HG03457 (cell line): Measurements from ENCODE around the gene GNG4.
"Not testable (repeated sequence)": the region's sequence is repeated elsewhere in the genome, so short reads cannot be mapped to it uniquely, and the experiment has no call there.

Source experiments
- ATAC-seq: cut with Tn5 transposase; IDR thresholded peaks from one replicate; pipeline ENCODE4 v1.9.1; 2021; ENCODE audit warnings: moderate number of reproducible peaks; ENCODE audit not compliant: unreplicated experiment

GNG4 gene

DNA sequence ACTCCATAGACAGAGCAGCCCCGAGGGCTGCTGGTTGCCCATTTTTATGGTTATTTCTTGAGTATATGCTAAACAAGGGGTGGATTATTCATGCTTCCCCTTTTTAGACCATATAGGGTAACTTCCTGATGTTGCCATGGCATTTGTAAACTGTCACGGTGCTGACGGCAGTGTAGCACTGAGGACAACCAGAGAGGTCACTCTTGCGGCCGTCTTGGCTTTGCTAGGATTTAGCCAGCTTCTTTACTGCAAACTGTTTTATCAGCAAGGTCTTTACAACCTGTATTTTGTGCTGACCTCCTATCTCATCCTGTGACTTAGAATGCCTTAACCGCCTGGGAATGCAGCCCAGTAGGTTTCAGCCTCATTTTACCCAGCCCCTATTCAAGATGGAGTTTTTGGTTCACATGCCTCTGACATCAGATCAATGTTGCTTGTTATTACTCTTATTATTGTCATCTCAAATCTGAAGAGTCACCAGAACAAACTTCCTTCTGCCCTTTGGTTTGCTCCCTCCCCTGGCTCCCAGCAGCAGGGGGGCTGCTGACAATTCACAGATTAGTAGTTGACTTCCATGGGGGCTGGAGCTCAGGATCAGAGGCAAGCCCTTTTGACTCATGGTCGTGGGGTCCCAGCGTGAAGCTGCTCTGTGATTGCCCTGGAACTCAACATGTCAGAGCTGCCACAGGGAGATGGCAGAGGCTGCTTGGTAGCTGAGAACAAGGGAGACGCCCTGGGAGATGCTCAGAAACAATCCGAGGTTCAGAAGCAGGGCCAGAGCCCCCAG, 103.0 kb downstream of the GNG4 start:
- ATAC-seq = not testable (repeated sequence)

DNA sequence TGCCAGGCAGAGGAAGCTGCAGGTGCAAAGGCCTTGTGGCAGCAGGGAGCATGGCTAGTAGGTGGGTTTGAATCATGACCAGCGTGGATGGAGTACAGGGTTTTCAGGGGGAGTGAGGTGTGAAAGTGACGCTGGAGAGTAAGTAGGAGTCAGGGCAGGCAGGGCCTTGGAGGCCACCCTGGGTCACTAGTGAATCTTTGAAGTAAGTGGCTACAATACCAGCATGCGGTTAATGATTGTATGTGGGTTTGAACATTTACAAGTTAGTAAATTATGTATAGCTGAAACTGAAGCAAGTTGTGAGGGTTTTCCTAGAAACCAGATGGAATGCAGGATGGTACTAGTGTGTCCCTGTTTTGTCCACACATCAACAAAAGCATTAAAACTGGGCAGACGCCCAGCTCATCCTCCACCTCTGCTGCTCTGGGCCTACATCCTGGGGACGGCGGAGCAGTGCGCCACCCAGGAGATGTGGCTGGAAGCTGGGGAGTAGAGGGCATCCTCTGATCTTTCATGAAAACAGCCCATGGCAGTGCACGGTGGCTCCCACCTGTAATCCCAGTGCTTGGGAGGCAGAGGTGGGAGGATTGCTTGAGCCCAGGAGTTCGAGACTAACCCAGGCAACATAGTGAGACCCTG, 104.2 kb downstream of the GNG4 start:
- ATAC-seq = no peak

DNA sequence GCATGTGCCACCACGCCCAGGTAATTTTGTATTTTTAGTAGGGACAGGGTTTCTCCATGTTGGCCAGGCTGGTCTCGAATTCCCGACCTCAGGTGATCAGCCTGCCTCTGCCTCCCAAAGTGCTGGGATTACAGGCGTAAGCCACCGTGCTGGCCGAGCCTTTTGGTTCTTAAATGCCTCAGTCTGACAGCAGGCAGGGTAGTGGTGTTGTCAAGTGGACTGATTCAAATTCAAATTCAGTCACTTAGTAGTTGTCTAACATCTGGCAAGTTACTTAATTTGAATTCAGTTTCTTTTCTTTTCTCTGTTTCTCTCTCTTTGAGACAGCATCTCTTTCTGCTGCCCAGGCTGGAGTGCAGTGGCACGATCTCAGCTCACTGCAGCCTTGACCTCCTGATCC, 106.7 kb downstream of the GNG4 start:
- not testable (repeated sequence) for ATAC-seq

- no peak for ATAC-seq
Measured at GRCh38 chr1:235533476-235534168, 116.0 kb downstream of the GNG4 start.

DNA sequence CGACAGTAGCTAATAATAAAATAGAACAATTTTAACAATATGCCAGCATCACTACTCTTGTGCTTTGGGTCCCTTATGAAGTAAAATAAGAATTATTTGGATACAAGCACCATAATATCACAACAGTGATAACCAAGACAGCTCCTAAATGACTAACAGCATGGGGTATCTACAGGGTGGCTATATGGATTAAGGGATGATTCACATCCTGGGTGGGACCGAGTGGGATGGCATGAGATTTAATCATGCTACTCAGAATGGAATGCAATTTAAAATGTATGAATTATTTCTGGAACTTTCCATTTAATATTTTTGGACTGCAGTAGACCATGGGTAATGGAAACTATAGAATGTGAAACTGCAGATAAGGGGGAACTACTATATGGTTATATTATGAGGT, 117.2 kb downstream of the GNG4 start:
- ATAC-seq = no peak

DNA sequence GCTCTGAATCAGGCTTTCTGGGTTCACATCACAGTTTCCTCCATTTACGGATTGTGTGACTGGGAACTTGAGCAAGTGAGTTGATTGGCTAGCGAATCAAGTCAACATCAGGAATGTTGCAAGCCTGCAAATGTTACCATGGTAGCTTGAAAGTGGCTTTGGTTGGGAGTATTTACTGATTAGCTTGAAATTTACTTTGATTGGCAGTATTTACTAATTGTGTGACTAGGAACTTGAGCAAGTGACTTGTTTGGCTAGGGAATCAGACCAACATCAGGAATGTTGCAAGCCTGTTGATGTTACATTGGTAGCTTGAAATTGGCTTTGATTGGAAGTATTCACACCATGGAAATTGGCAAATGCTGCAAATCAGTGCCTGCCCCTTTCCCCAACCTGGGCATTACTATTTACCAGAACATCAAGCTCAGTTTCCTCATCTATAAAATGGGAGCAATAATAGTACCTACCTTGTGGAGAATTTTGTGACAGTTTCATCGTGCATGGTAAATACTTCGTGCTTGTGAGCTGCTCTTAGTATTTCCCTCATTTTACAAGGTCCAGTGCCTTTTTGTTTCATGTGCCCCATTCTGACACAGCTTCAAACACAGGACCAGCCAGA, 122.3 kb downstream of the GNG4 start:
- ATAC-seq = no peak

- ATAC-seq = no peak
Measured at GRCh38 chr1:235525314-235525713, 124.3 kb downstream of the GNG4 start.

DNA sequence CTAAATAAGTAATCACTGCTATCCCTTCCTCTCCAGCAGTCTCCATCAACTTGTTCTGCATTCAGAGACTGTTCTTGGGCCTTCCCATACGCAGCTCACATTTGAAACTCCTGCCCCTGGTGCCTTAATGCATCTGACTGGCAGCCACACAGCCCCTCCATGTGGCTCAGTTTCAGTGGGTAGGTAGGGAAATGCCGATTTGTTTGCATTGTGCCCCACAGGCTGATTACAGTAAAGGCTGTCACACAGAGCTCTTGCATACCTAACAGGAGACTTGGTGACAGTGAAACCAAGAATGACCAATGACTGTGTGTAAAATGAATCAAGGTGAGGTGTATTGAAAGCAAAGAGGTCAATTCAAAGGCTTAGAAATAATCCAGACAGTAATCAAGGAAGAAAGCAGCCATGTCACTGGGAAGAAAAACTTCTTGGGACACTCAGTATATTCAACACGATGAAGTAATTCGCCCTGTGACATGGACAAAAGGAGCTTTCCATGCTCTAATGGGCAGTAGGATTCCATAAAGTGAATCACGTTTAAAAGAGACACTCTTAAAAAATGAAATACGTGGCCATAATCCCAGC, 132.6 kb downstream of the GNG4 start:
- ATAC-seq = no peak

DNA sequence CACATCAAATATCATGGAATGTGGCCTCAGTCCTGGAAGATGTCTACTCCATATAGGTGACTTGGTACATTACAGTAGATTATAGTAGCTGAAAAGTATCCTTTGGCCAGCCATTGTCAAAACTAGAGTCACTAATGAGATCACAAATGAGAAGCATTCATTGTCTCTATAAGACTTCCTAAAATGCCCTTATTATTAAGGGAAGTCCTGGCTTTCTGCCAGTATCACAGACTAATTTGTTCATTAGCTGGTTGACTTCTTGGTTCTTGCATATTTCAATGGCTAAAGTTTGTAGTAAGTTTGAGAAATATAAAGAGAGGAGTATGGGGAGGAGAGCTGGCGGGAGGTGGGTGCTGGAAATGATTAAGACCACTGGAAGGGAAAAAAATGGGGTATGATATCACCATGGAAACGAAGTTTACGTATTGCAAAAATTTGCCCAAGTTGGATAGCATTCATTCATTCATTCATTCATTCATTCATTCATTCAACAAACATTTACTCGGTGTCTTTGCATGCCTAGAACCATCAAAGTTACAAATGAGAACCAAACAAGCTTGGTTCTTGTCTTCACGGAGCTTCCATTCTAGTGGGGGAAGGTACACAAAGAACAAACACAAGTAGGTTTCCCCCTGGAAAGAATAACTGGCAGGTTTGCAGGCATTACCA, 133.6 kb downstream of the GNG4 start:
- no peak for ATAC-seq

DNA sequence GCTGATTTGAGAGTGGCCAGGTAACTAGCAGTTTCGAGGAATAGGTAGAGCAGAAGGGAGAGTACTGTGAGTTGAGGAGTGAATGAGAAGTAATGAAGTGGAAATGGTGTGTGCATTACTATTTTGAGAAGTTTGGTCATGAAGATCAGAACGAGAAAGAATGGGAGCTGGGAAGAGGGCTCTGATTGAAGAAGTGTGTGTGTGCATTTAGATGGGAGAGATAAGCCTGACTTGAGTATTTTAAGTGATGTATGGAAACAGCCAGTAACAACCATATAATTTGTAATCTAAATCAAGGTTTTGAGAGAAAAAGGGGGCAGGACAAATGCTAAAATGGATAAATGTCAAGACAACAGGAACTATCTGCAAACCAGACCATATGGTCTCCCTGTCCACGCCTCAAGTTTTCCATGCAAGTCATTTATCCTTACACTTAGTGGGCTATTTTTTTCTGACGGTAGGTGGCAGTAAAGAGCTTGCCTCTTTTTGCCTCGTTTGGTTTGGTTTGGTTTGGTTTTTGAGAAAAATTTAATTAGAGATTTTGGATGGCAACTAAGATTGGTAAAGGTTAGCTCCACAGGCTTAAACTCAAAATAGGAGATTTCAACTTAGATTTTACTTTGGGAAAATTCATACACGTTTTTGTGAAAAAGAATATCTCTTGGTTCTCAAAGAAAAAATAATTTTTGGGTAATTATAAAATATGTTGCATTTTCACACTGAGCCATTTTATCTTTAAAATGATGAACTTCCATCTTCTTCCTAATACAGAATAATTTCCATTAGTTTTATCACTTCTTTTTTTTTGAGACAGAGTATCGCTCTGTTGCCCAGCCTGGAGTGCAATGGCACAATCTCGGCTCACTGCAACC, 135.9 kb downstream of the GNG4 start:
- no peak for ATAC-seq

DNA sequence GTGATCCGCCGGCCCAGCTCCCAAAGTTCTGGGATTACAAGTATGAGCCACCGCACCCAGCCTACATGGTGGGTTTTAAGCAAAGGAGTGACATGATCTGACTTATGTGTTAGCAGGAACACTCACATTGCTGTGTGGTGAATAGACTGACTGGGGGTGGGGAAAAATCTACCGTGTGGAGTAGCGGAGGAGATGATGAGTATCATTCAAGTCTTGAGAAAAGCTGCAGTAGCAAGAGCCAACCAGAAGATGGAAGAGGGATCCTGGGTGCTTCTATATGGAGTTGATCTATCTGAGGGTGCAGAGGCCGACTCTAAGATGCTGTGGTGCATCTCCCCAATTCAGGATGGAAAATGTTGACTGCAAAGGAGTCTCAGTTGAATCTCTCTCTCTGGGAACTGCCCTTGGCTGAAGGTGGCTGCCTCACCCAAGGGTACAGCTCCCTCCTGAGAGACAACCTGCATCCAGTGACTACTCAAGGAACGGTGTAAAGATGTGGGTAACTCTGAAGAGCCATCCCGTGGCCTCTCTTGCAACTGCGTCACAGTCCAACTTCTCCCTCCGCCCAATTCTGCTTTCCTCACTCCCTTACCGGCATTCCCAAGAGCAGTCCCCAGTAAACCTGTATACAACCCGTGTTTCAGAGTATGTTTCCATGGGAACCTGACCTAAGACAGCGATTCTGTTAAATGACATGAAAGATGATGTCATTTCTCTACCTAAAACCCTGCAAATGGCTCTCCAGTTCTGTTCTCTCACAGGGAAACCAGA, 137.9 kb downstream of the GNG4 start:
- ATAC-seq = no peak

- ATAC-seq = no peak
Measured at GRCh38 chr1:235510823-235511222, 138.8 kb downstream of the GNG4 start.

DNA sequence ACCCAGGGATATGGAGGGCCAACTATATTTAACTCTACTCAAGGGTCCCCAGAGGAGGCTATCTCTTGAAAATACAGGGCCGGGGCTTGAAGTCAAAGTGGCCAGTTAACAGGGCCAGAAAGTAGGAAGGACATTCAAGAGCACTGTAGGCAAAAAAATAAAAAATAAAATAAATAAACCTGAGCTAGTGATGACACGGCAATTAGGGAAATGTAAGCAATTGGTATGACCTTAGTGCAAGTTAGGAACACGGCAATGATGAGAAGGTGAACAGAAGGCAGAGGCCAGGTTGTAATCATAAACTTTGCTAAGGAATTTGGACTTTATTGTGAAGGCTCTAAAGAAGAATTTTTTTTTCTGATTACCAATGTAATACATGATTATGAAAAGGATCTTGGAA, 142.0 kb downstream of the GNG4 start:
- ATAC-seq = no peak

DNA sequence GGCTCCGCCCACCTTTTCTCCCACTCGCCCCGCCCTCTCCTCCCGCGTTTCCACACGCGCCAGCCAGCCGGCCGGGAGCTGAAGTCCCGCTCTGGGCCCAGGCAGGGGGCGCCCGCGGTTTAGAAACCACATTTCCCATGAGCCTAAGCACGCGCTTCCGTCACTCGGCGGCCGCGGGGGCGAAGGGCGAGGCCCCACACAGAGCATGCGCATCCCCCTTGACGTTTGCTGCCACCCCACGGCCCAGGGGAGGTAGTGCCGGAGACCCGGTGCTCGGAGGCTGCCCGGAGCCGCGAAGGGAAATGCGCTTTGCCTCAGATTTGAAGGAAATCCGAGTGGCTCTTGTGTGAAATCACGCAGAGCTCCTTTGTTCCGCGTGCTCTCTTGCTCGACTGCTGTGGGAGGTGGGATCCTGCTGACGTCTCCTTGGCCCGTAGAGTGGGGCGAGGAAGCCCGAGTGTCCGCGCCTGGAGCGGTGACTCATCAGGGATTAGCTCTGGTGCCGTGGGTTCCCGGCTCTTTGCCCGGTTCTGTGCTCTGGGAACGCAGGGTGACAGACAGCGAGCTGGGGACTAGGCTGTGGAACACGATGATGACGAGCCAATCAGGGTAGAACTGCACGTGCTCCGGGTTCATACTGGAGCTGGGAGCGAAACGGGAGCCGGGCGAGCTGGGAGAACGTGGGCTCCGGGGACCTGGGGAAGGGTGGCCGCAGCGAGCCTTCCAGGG, 144.9 kb downstream of the GNG4 start:
- ATAC-seq = peak; percentile 72

GRCh38 chr1:235504122-235504493, 145.5 kb downstream of the GNG4 start, which contains the start of gene B3GALNT2:
TSS of gene B3GALNT2 (minus strand) at chr1:235504452. CDS start at chr1:235504252, 200 bp downstream.
- ATAC-seq = peak; percentile 32

DNA sequence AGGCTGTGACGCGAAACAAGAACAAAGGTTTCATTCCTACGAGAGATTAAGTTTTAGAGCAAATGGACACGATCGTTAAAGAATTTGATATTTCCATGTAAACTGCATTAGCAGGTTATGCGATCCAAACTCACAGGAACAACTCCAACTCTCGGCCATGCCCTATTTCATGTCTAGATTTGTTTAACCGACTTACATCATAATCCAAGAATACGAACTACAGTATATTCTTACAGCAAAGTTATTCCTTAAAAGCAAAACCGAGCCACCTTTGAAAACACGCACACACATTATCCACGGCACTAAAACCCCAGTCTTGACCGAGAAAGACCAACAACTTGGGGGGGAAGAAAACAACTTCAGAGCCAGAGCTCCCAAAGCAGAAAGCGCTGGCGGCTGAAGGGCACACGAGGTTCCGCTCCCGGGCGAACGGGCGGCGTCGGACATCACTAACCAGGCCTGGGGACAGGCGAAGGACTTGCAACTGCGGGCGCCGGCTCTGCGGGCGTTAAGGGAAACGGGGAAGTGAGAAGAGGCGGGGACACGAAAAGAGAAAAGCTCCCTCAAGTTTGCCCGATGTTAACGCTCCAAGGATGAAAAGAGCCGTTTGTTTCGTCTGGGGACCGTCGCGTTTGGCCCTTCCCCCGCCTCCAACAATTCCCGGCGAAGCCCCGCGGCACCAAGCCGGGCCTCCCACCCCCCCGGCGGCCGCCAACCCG, 146.0 kb downstream of the GNG4 start:
- ATAC-seq = peak; percentile 1

- ATAC-seq = no peak
Measured at GRCh38 chr1:235502601-235503402, 146.8 kb downstream of the GNG4 start.
